BJ (cell line): ENCODE results near the gene SSTR1. TPM values are rescaled to one million over a fixed set of nuclear protein-coding genes. Genes with fewer than 3 reads are reported as not detected.

Experiments
- CTCF ChIA-PET: fragments of 350-600 bp; formaldehyde crosslinking; extraction: SDS; loops from one replicate; lab custom pipeline; 2021; ENCODE audit warnings: antibody characterized with exemption, inconsistent platforms; lab: Yijun Ruan, JAX
- POLR2A ChIA-PET: fragments of 300-600 bp; sonication (Branson Sonifier 250); formaldehyde crosslinking; extraction: SDS; loops from one replicate; lab custom pipeline; 2021; ENCODE audit warnings: antibody characterized with exemption; lab: Charles Lee
- DNase-seq: peaks from one replicate; pipeline ENCODE4 v3.0.0-alpha.2; 2011; ENCODE audit warnings: low read depth
- H3K27me3 ChIP-seq: 2 replicates; pipeline ENCODE4 v1.6.0; 2011; ENCODE audit warnings: low read length; ENCODE audit not compliant: control insufficient read depth, insufficient read depth
- H3K36me3 ChIP-seq: 2 replicates; pipeline ENCODE4 v1.5.1; 2011; ENCODE audit warnings: low read length; ENCODE audit not compliant: control insufficient read depth, insufficient read depth
- H3K4me3 ChIP-seq: 2 replicates; pipeline ENCODE4 v1.5.1; 2011; ENCODE audit warnings: low read depth, mild to moderate bottlenecking, control low read depth, low read length
- polyA plus RNA-seq: library from polyadenylated mRNA; depleted of rRNA; stranded (reverse); fragments of >200 nt; gene quantifications from 2 replicates; pipeline ENCODE4 v1.2.3, GENCODE V29; 2011
- TF ChIP-seq, protein P1 (sequence below): IDR thresholded peaks from 2 replicates; pipeline ENCODE4 v1.5.1; 2011; ENCODE audit warnings: low read depth, mild to moderate bottlenecking, control low read depth, inconsistent platforms, low read length, moderate library complexity; ENCODE audit not compliant: insufficient read depth

SSTR1 gene
- polyA plus RNA-seq, 1 experiment: 55.9 TPM

- CTCF ChIA-PET: interaction anchor here (1.1 to 1.6 kb wide), 2 partner anchors 9 kb away, joined by 3 to 5 read pairs; no protein-coding TSS in a partner anchor
- no peak for DNase-seq
- TF ChIP-seq, protein P1, sequence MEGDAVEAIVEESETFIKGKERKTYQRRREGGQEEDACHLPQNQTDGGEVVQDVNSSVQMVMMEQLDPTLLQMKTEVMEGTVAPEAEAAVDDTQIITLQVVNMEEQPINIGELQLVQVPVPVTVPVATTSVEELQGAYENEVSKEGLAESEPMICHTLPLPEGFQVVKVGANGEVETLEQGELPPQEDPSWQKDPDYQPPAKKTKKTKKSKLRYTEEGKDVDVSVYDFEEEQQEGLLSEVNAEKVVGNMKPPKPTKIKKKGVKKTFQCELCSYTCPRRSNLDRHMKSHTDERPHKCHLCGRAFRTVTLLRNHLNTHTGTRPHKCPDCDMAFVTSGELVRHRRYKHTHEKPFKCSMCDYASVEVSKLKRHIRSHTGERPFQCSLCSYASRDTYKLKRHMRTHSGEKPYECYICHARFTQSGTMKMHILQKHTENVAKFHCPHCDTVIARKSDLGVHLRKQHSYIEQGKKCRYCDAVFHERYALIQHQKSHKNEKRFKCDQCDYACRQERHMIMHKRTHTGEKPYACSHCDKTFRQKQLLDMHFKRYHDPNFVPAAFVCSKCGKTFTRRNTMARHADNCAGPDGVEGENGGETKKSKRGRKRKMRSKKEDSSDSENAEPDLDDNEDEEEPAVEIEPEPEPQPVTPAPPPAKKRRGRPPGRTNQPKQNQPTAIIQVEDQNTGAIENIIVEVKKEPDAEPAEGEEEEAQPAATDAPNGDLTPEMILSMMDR: no peak
- POLR2A ChIA-PET: no interaction called here
- no peaks in the 10 kb centered on the region for H3K27me3 ChIP-seq
- no peak overlapping the region for H3K4me3 ChIP-seq
- no peaks in the 10 kb centered on the region for H3K36me3 ChIP-seq
These were observed 32.0 kb upstream of the SSTR1 start for GRCh38 chr14:38175658-38176057.

GRCh38 chr14:38176379-38176778 is 31.3 kb upstream of the SSTR1 start:
- DNase-seq: no peak
- no peaks in the 10 kb centered on the region for H3K36me3 ChIP-seq
- ChIA-PET CTCF (interaction anchor here (0.6 to 2.7 kb wide), 2 partner anchors 21 to 210 kb away, joined by 3 to 8 read pairs; no protein-coding TSS in a partner anchor), POLR2A (no interaction called here)
- no peaks in the 10 kb centered on the region for H3K27me3 ChIP-seq
- TF ChIP-seq, protein P1: no peak
- H3K4me3 ChIP-seq: no peak overlapping the region

DNA sequence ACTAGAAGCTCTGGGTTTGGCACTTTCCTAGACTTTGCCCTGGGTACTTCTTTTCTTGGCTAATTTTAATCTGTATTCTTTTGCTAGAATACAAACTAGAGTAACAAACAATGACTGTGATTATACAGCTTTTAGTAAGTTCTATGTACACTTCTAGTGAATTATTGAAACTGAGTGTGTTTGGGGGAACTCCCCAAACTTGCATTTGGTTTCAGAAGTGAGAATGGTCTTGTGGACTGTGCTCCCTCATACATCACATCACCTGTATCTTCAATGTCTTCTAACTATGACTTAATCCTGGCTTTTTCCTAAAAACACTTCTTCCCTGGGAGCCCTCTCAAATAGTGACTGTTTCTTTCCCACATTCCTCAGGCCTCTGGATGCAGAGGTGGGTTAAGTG is 23.6 kb upstream of the SSTR1 start:
- H3K36me3 ChIP-seq: no peaks in the 10 kb centered on the region
- POLR2A ChIA-PET: no interaction called here
- H3K4me3 ChIP-seq: no peak overlapping the region
- TF ChIP-seq, protein P1: no peak
- no peaks in the 10 kb centered on the region for H3K27me3 ChIP-seq
- DNase-seq: no peak
- CTCF ChIA-PET: interaction anchor here (1.2 to 3.5 kb wide), 2 partner anchors 9 to 13 kb away, joined by 5 to 18 read pairs; no protein-coding TSS in a partner anchor

DNA sequence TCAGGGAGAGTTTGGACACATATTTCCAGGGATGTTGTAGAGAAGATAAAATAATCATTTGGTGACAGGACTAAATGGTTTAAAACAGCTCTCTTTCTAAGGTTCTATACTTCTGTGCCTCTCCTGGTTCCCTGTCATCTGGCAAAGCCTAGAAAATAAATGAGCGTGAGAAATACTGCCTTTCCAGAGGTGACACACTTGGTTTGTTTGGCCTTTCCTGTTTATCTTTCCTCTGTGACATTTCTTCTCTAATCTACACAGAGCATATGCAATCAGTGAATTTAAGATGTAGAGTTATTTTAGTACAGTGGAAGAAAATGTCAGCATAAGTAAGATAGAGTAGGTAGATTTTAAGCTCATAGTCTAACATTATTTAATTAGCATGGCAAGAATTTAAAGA is 22.0 kb upstream of the SSTR1 start:
- no peak overlapping the region for H3K4me3 ChIP-seq
- no peaks in the 10 kb centered on the region for H3K36me3 ChIP-seq
- no peaks in the 10 kb centered on the region for H3K27me3 ChIP-seq
- TF ChIP-seq, protein P1: no peak
- ChIA-PET POLR2A (no interaction called here), CTCF (interaction anchor here (0.9 to 3.5 kb wide), 3 partner anchors 10 to 199 kb away, joined by 3 to 18 read pairs (median 5); no protein-coding TSS in a partner anchor)
- no peak for DNase-seq

DNA sequence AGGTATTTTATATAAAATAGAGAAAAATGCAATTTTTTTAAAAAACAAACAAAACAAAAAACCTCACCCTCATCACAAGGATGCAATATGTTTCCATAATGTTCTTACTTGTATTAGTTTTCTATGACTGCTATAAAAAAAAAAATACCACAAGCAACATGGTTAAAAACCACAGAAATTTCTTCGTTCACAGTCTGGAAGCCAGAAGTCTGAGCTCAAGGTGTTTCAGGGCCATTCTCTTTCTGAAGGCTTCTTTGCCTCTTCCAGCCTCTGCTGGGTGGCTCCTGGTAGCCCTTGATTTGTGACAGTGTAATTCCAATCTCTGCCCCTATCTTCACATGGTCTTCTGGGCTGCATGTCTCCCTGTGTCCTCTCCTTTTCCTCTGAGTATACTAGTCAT is 21.5 kb upstream of the SSTR1 start:
- no peak for DNase-seq
- TF ChIP-seq, protein P1: no peak
- ChIA-PET POLR2A (no interaction called here), CTCF (interaction anchor here (0.9 to 3.5 kb wide), 2 partner anchors 11 to 200 kb away, joined by 3 to 18 read pairs; no protein-coding TSS in a partner anchor)
- H3K36me3 ChIP-seq: no peaks in the 10 kb centered on the region
- no peak overlapping the region for H3K4me3 ChIP-seq
- no peaks in the 10 kb centered on the region for H3K27me3 ChIP-seq
